Measurements from ENCODE around the gene ZNF628.
A peak's percentile ranks its signal among the peaks of the same experiment; 100 is the strongest.

Gene ZNF628

DNA sequence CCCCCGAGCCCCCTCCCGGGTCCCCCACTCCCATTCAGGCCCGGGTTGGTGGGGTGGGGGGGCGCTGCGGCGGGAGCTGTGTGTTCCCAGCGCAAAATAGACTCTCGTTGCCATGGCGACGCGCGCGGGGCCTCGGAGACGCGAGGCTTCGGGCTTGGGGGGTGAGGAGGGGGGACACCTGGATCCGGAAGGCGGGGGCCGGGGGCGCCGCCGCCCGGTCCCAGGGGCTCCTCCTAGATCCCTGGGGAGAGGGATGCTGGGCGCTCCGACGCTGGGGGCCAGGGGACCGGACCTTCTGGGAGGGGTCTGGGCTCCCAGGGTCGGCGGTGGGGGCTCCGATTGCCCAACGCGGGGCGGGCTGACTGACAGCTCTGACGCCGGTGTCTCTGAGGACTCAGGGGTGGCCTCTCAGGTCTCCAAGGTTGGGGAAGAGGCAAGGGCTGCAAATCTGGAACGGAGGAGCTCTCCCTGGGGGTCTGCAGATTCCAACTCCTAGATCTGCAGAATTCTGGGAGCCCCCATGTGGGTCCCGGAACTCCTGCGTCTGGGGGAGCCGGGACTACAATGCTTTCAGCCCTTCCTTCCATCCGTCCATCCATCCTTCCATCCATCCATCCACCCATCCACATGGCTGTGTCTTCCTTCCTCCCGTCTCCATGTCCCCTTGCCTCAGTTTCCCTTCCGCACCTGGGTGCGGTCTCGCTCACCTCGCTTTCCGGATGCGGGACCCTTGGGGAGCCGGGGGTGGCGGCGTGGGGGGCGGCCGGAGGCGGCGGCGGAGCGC lies 24.3 kb upstream of the ZNF628 start:
- peaks cover 16% of the 10 kb centered on the region for H3K36me3 ChIP-seq (ENCODE audit: control insufficient read depth, insufficient read depth, low read length)
- peaks cover 47% of the 10 kb centered on the region for H3K27me3 ChIP-seq (ENCODE audit: control insufficient read depth, insufficient read depth, low read length)
- no peaks in the 10 kb centered on the region for H3K4me1 ChIP-seq (ENCODE audit: control insufficient read depth, insufficient read depth, low read length)
- no peaks in the 10 kb centered on the region for H3K9me3 ChIP-seq (ENCODE audit: control insufficient read depth, insufficient read depth, low read length)
- peak overlapping the region; percentile 47 for H3K4me3 ChIP-seq (ENCODE audit: low read depth, low read length)
- H3K9ac ChIP-seq (ENCODE audit: low read depth, low read length): no peak overlapping the region

DNA sequence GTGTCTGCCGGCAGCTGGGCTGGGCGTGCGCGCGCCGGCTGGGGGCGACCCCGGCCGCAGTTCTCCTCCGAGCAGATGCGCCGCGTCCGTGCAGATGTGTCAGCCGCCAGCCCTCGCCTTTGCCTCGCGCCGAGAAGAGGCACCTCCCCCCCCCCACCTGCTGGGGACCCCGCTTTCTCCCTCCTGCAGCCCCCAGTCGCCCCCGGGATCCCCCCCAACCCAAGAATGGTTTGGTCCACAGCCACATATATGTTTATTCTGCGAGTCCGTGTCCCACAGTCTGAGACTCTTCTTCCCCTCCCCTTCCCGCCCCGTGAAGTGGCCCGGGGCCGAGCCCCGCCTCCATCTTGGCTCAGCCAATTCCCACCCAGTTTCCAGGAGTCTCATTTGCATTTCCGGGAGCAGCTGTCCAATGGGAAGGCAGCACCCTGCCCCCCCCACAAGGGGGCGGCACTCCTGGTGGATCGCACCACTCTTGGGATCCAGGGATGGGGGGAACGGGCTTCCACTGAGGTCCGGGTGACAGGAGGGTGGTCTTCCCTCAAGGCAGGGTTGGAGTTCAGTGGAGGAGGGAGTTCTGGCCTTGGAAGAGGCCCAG lies 23.6 kb upstream of the ZNF628 start:
- Histone ChIP-seq H3K9me3 (ENCODE audit: control insufficient read depth, insufficient read depth, low read length) (no peaks in the 10 kb centered on the region), H3K27me3 (ENCODE audit: control insufficient read depth, insufficient read depth, low read length) (peaks cover 40% of the 10 kb centered on the region), H3K4me1 (ENCODE audit: control insufficient read depth, insufficient read depth, low read length) (no peaks in the 10 kb centered on the region), H3K9ac (ENCODE audit: low read depth, low read length) (no peak overlapping the region), H3K36me3 (ENCODE audit: control insufficient read depth, insufficient read depth, low read length) (peaks cover 16% of the 10 kb centered on the region), H3K4me3 (ENCODE audit: low read depth, low read length) (peak overlapping the region; percentile 47)

DNA sequence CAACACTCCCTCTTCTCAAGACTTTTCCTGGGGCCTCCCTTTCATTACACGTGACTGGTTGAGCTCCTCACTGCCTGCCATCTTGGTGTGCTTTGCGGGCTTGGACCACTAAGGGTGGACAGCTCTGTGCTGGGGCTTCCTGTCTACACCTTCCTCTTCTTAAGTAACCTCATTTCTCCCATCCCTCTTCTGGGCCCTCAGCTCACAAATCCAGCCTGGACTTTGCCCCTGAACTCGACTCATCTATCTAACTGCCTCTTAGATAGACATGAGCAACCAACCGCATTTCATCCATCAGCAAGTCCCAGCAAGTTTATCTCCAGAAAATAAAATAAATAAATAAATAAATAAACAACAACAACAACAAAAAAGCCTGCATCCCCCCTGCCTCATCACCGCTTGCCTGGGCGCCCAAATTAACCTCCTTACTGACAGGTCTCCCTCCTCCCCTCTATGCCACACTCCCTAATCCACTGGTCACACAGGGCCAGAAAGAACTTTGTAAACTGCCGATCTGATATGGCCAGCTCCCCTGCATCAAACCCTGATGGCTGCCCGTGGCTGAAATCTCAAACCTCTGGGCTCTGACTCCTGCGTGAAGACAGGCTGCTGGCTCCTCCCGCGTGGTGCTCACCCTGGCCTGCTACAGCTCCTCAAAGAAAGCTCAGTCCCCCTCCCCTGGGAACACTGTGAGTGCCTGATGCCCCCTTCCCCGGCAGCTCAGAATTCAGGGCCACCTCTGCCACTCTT lies 22.7 kb upstream of the ZNF628 start:
- Histone ChIP-seq H3K4me1 (ENCODE audit: control insufficient read depth, insufficient read depth, low read length) (no peaks in the 10 kb centered on the region), H3K27me3 (ENCODE audit: control insufficient read depth, insufficient read depth, low read length) (peaks cover 32% of the 10 kb centered on the region), H3K4me3 (ENCODE audit: low read depth, low read length) (no peak overlapping the region), H3K9ac (ENCODE audit: low read depth, low read length) (no peak overlapping the region), H3K9me3 (ENCODE audit: control insufficient read depth, insufficient read depth, low read length) (no peaks in the 10 kb centered on the region), H3K36me3 (ENCODE audit: control insufficient read depth, insufficient read depth, low read length) (peaks cover 16% of the 10 kb centered on the region)

DNA sequence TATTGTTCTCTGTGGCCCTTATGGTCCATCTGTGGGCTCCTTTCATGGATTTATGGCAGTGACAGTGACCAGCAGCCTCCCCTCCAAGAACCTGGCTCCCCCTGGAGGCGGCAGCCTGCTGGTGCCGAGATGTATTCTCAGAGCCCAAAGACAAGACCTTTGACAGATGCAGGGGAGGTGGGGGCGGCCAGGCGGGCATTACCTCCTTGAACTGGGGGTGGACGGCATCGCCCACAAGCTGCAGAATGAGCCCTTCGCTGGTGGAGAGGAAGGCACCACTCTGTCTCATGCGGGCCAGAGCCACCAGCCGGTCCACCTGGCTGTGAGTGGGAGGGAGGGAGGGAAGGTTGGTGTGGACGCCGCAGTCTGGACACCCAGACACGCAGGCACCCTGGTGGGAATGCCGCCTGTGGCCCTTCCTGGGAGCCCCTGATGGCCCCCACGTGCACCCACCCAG lies 21.6 kb upstream of the ZNF628 start:
- Histone ChIP-seq H3K4me3 (ENCODE audit: low read depth, low read length) (no peak overlapping the region), H3K4me1 (ENCODE audit: control insufficient read depth, insufficient read depth, low read length) (peaks cover 2% of the 10 kb centered on the region), H3K36me3 (ENCODE audit: control insufficient read depth, insufficient read depth, low read length) (peaks cover 16% of the 10 kb centered on the region), H3K27me3 (ENCODE audit: control insufficient read depth, insufficient read depth, low read length) (peaks cover 20% of the 10 kb centered on the region), H3K9ac (ENCODE audit: low read depth, low read length) (no peak overlapping the region), H3K9me3 (ENCODE audit: control insufficient read depth, insufficient read depth, low read length) (no peaks in the 10 kb centered on the region)

DNA sequence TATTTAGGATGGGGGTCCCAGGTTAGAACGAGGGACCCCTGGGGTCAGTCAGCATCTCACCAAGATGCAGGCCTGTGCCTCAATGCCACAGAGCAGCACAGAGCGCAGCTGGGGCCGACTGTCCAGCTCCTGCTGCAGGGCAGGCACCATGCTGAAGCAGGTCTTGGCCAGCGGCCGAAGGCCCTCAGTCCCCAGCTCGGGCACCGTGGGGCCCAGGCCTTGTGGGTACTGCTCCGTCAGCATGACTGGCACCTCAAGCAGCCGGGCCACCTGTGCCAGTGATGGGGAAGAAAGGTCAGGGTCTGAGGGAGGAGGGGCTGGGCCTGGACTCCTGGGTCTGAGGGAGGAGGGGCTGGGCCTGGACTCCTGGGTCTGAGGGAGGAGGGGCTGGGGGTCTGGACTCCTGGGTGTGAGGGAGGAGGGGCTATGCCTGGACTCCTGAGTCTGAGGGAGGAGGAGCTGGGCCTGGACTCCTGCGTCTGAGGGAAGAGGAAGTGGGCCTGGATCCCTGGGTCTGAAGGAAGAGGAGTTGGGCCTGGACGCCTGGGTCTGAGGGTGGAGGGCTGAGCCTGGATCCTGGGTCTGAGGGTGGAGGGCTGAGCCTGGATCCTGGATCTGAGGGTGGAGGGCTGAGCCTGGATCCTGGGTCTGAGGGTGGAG lies 20.7 kb upstream of the ZNF628 start:
- H3K27me3 ChIP-seq (ENCODE audit: control insufficient read depth, insufficient read depth, low read length): peaks cover 12% of the 10 kb centered on the region
- no peaks in the 10 kb centered on the region for H3K9me3 ChIP-seq (ENCODE audit: control insufficient read depth, insufficient read depth, low read length)
- H3K9ac ChIP-seq (ENCODE audit: low read depth, low read length): no peak overlapping the region
- H3K4me1 ChIP-seq (ENCODE audit: control insufficient read depth, insufficient read depth, low read length): peaks cover 6% of the 10 kb centered on the region
- H3K4me3 ChIP-seq (ENCODE audit: low read depth, low read length): no peak overlapping the region
- peaks cover 16% of the 10 kb centered on the region for H3K36me3 ChIP-seq (ENCODE audit: control insufficient read depth, insufficient read depth, low read length)

DNA sequence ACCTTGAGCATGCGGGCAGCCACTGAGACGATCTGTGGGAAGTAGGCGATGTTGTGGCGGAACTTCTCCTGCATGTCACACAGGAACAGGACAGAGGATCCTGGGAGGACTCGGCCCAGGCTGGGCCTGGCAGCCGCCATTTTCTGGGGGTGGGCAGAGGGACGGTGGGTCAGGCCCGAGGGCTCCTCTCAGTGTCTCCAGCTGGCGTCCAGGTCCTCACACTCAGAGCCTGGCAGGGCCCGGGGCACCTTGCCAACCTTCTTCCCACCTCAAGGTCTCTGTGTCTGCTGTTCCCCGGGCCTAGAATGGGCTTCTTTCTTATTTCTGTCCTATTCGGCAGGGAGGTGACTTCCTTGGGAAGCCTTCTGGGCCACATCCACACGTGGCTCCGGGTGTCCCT lies 20.1 kb upstream of the ZNF628 start:
- H3K4me1 ChIP-seq (ENCODE audit: control insufficient read depth, insufficient read depth, low read length): peaks cover 6% of the 10 kb centered on the region
- no peak overlapping the region for H3K9ac ChIP-seq (ENCODE audit: low read depth, low read length)
- peaks cover 9% of the 10 kb centered on the region for H3K27me3 ChIP-seq (ENCODE audit: control insufficient read depth, insufficient read depth, low read length)
- peaks cover 16% of the 10 kb centered on the region for H3K36me3 ChIP-seq (ENCODE audit: control insufficient read depth, insufficient read depth, low read length)
- no peaks in the 10 kb centered on the region for H3K9me3 ChIP-seq (ENCODE audit: control insufficient read depth, insufficient read depth, low read length)
- no peak overlapping the region for H3K4me3 ChIP-seq (ENCODE audit: low read depth, low read length)

DNA sequence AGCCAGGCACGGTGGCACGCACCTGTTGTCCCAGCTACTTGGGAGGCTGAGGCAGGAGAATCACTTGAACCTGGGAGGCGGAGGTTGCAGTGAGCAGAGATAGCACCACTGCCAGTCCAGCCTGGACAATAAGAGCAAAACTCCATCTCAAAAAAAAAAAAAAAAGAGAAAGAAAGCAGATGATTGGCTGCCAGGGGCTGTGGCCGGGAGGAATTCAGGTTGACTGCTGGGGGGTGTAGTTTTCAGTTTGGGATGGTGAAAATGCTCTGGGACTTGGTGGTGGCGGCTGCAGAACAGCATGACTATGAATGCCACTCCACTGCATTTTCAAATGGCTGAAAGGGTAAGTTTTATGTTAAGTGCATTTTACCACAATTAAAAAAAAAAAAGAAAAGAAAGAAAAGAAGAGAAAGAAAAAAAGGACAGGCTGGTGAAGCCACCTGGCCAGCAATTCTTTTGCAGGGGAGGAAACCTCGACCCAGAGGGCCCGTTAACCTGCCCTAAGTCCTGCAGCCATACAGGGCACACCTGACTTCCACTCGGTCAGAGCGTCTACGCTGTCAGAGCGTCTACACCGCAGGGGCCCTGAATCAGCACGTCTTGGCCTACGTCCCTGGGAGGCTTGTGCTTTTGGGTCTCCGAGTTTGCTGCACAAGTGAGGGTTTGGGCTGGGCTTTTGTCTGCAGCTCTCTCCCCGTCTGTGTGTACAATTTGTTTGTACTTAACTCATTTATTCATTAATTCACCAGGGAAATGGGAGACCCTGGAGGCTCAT lies 18.5 kb upstream of the ZNF628 start:
- Histone ChIP-seq H3K9ac (ENCODE audit: low read depth, low read length) (no peak overlapping the region), H3K9me3 (ENCODE audit: control insufficient read depth, insufficient read depth, low read length) (no peaks in the 10 kb centered on the region), H3K27me3 (ENCODE audit: control insufficient read depth, insufficient read depth, low read length) (no peaks in the 10 kb centered on the region), H3K36me3 (ENCODE audit: control insufficient read depth, insufficient read depth, low read length) (peaks cover 16% of the 10 kb centered on the region), H3K4me3 (ENCODE audit: low read depth, low read length) (no peak overlapping the region), H3K4me1 (ENCODE audit: control insufficient read depth, insufficient read depth, low read length) (peaks cover 6% of the 10 kb centered on the region)

DNA sequence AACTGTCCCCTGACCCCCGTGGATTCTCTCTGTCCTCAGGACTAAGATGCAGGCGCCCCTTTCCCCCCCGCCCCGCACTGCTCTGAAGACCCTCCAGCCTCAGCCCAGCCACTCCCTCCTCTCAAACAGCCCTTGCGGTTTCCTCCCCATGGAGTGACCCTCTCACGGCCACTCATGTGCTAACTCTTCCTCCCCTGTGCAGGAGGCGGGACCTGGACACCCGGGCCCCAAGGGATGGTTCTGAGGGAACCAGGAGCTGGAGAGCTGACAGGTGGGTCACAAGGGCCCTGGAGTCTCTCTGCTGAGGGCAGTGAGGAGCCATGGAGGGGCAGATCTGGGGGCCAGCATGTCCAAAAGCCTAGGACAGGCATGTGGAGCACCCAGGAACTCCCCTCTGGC lies 16.9 kb upstream of the ZNF628 start:
- H3K4me1 ChIP-seq (ENCODE audit: control insufficient read depth, insufficient read depth, low read length): peaks cover 10% of the 10 kb centered on the region
- H3K36me3 ChIP-seq (ENCODE audit: control insufficient read depth, insufficient read depth, low read length): peaks cover 11% of the 10 kb centered on the region
- no peaks in the 10 kb centered on the region for H3K9me3 ChIP-seq (ENCODE audit: control insufficient read depth, insufficient read depth, low read length)
- no peaks in the 10 kb centered on the region for H3K27me3 ChIP-seq (ENCODE audit: control insufficient read depth, insufficient read depth, low read length)
- no peak overlapping the region for H3K9ac ChIP-seq (ENCODE audit: low read depth, low read length)
- H3K4me3 ChIP-seq (ENCODE audit: low read depth, low read length): no peak overlapping the region

DNA sequence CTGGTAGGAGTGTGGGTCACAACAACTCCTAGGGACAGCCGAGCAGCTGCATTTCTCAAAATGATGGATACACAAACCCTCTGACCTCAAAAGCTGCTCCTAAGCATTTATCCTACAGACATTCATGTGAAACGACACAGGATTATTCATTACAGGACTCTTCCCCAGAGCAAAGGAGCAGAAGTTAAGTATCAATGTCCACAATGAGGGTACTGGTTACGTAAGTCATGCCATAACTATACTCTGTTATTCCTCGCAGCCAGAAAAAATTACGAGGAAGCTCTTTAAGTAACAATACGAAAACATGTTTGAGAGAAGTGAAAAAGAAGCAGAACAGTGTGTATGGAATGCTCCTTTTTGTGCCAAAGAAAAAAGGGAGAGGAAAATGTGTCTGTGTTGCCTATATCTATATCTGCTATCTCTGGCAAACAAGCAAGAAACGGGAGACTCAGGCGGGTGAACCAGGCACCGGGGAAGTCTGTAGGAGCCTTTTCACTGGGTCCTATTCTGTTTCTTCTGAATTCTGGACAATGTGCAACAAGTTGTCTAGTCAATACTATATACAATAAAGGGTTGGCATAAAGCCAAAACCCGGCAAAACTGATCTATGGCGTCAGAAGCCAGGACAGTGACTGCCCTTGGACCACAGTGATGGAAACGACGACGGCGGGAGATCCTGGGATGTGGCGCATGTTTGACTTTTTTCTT lies 16.3 kb upstream of the ZNF628 start:
- peaks cover 10% of the 10 kb centered on the region for H3K36me3 ChIP-seq (ENCODE audit: control insufficient read depth, insufficient read depth, low read length)
- H3K9ac ChIP-seq (ENCODE audit: low read depth, low read length): no peak overlapping the region
- no peaks in the 10 kb centered on the region for H3K27me3 ChIP-seq (ENCODE audit: control insufficient read depth, insufficient read depth, low read length)
- no peaks in the 10 kb centered on the region for H3K9me3 ChIP-seq (ENCODE audit: control insufficient read depth, insufficient read depth, low read length)
- peaks cover 10% of the 10 kb centered on the region for H3K4me1 ChIP-seq (ENCODE audit: control insufficient read depth, insufficient read depth, low read length)
- H3K4me3 ChIP-seq (ENCODE audit: low read depth, low read length): peak overlapping the region; percentile 59

DNA sequence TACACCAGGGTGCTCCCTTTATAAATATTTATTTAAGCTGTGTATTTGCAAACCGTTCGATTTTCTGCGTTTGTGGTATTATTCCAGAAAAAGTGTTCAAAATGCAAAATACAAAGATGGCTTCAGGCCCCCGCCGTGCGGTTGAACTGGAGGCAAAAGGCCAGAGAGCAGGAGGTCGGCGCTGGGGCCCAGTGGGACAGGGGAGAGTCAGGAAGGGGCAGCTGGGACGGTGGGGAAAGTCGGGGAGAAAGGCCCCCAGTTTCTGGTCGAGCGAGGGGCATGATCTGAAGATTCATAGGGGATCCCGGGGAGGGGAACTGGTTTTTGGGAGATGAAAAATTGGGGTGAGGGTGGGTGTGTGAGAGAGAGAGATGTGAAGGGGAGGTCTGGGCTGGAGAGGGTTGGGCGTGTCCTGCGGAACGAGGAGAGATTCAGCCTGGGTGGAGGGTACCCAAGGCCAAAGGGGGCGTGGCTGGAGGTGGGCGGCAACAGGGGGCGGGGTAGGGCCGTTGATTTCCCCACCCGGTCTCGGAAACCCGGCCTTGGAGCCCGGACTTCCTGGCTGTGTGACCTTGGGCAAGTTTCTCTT lies 15.7 kb upstream of the ZNF628 start:
- peaks cover 10% of the 10 kb centered on the region for H3K4me1 ChIP-seq (ENCODE audit: control insufficient read depth, insufficient read depth, low read length)
- peak overlapping the region; percentile 90 for H3K9ac ChIP-seq (ENCODE audit: low read depth, low read length)
- peaks cover 9% of the 10 kb centered on the region for H3K36me3 ChIP-seq (ENCODE audit: control insufficient read depth, insufficient read depth, low read length)

More for the DNA sequence above, 15.7 kb upstream of the ZNF628 start:
- Histone ChIP-seq H3K9me3 (ENCODE audit: control insufficient read depth, insufficient read depth, low read length) (no peaks in the 10 kb centered on the region), H3K4me3 (ENCODE audit: low read depth, low read length) (peak overlapping the region; percentile 85), H3K27me3 (ENCODE audit: control insufficient read depth, insufficient read depth, low read length) (peaks cover 3% of the 10 kb centered on the region)
